Karpas-422 (cell line): ENCODE data around the gene MED13L. TPM values are rescaled to one million over a fixed set of nuclear protein-coding genes. Genes with fewer than 3 reads are reported as not detected.

ENCODE experiments used
- DNase-seq: peaks from one replicate; pipeline ENCODE4 v3.0.0-alpha.2; 2015
- H2AFZ ChIP-seq: fragments of 200-600 bp; sonication (generic); 2 replicates; pipeline ENCODE4 v1.6.1; 2014; ENCODE audit warnings: antibody characterized with exemption, low read length, mixed read lengths
- H3K27ac ChIP-seq: fragments of 200-600 bp; sonication (generic); 2 replicates; pipeline ENCODE4 v1.5.1; 2014; ENCODE audit warnings: mild to moderate bottlenecking, low read length, moderate library complexity
- H3K27me3 ChIP-seq: fragments of 200-600 bp; sonication (generic); 2 replicates; pipeline ENCODE4 v1.6.1; 2014; ENCODE audit warnings: low read length, mixed read lengths
- H3K36me3 ChIP-seq: fragments of 200-600 bp; sonication (generic); 2 replicates; pipeline ENCODE4 v1.6.1; 2014; ENCODE audit warnings: low read length, mixed read lengths; ENCODE audit not compliant: insufficient read depth
- H3K4me1 ChIP-seq: fragments of 200-600 bp; sonication (generic); 2 replicates; pipeline ENCODE4 v1.6.1; 2014; ENCODE audit warnings: mild to moderate bottlenecking, low read length, mixed read lengths
- H3K4me2 ChIP-seq: fragments of 200-600 bp; sonication (generic); 2 replicates; pipeline ENCODE4 v1.6.1; 2014; ENCODE audit warnings: low read length, low read depth, mild to moderate bottlenecking; ENCODE audit not compliant: poor library complexity, severe bottlenecking
- H3K4me3 ChIP-seq: fragments of 200-600 bp; sonication (generic); 2 replicates; pipeline ENCODE4 v1.5.1; 2014; ENCODE audit warnings: mild to moderate bottlenecking, antibody characterized with exemption, low read length, mixed read lengths
- H3K79me2 ChIP-seq: fragments of 200-600 bp; sonication (generic); 2 replicates; pipeline ENCODE4 v1.6.1; 2014; ENCODE audit warnings: mild to moderate bottlenecking, low read length, mixed read lengths
- H3K9ac ChIP-seq: fragments of 200-600 bp; sonication (generic); 2 replicates; pipeline ENCODE4 v1.6.0; 2014; ENCODE audit warnings: low read length
- H3K9me2 ChIP-seq: fragments of 200-600 bp; sonication (generic), shearing (Covaris generic); replicated peaks from 2 replicates; pipeline ENCODE4 v1.6.0; 2014; ENCODE audit warnings: mild to moderate bottlenecking, low read length, moderate library complexity; ENCODE audit not compliant: insufficient read depth
- H3K9me3 ChIP-seq: fragments of 300-700, 200-600 bp; sonication (generic); 2 replicates; pipeline ENCODE4 v1.6.1; 2014; ENCODE audit warnings: low read length, mixed read lengths
- H4K20me1 ChIP-seq: fragments of 200-600 bp; sonication (generic); 2 replicates; pipeline ENCODE4 v1.6.1; 2014; ENCODE audit warnings: mild to moderate bottlenecking, antibody characterized with exemption, low read length, low read depth; ENCODE audit not compliant: insufficient read depth
- total RNA-seq: library from RNA; depleted of rRNA; stranded (reverse); fragments of >200 nt; shearing (Covaris generic); gene quantifications from 2 replicates; pipeline ENCODE4 v1.2.3, GENCODE V29; 2014; ENCODE audit warnings: low replicate concordance

Gene MED13L
- total RNA-seq, 1 experiment from 2014 or later = 37.5 TPM

GRCh38 chr12:116064493-116064892 lies 213.0 kb downstream of the MED13L start:
- no peak for DNase-seq
- Histone ChIP-seq H3K9me3 (no peaks in the 10 kb centered on the region), H3K4me3 (no peak overlapping the region), H3K27ac (no peak overlapping the region), H3K4me1 (peaks cover 5% of the 10 kb centered on the region), H2AFZ (no peak overlapping the region), H3K9ac (no peak overlapping the region), H3K36me3 (no peaks in the 10 kb centered on the region), H3K4me2 (no peak overlapping the region), H3K27me3 (no peaks in the 10 kb centered on the region), H3K79me2 (no peaks in the 10 kb centered on the region), H3K9me2 (no peaks in the 10 kb centered on the region), H4K20me1 (0 out of 2 replicates have a peak, but pooled peaks cover 15% of the 10 kb centered on the region)

GRCh38 chr12:116062698-116063097 lies 214.8 kb downstream of the MED13L start:
- Histone ChIP-seq H3K9me3 (no peaks in the 10 kb centered on the region), H3K27me3 (no peaks in the 10 kb centered on the region), H3K4me2 (no peak overlapping the region), H4K20me1 (0 out of 2 replicates have a peak, but pooled peaks cover 6% of the 10 kb centered on the region), H3K79me2 (no peaks in the 10 kb centered on the region), H3K9me2 (no peaks in the 10 kb centered on the region), H3K4me1 (peaks cover 5% of the 10 kb centered on the region), H3K27ac (no peak overlapping the region), H3K4me3 (no peak overlapping the region), H2AFZ (no peak overlapping the region), H3K36me3 (no peaks in the 10 kb centered on the region), H3K9ac (no peak overlapping the region)
- no peak for DNase-seq

- H3K4me1 ChIP-seq = peaks cover 5% of the 10 kb centered on the region
- H4K20me1 ChIP-seq = peaks cover 20% of the 10 kb centered on the region; the same call in 1 of the 2 replicates
- DNase-seq = no peak
- no peaks in the 10 kb centered on the region for H3K9me3 ChIP-seq
- no peaks in the 10 kb centered on the region for H3K79me2 ChIP-seq
- H3K36me3 ChIP-seq = no peaks in the 10 kb centered on the region
- no peak overlapping the region for H3K27ac ChIP-seq
- no peak overlapping the region for H3K4me2 ChIP-seq
- H3K27me3 ChIP-seq = no peaks in the 10 kb centered on the region
- H3K9ac ChIP-seq = no peak overlapping the region
- H3K9me2 ChIP-seq = no peaks in the 10 kb centered on the region
- no peak overlapping the region for H3K4me3 ChIP-seq
- no peak overlapping the region for H2AFZ ChIP-seq
These were observed 216.7 kb downstream of the MED13L start for GRCh38 chr12:116060764-116061163.

- H3K4me2 ChIP-seq = no peak overlapping the region
- H3K9me3 ChIP-seq = no peaks in the 10 kb centered on the region
- no peak overlapping the region for H3K4me3 ChIP-seq
- no peaks in the 10 kb centered on the region for H3K79me2 ChIP-seq
- H3K9me2 ChIP-seq = no peaks in the 10 kb centered on the region
- no peak overlapping the region for H3K9ac ChIP-seq
- DNase-seq = no peak
- H2AFZ ChIP-seq = no peak overlapping the region
- H3K27ac ChIP-seq = no peak overlapping the region
- H3K36me3 ChIP-seq = no peaks in the 10 kb centered on the region
- peaks cover 5% of the 10 kb centered on the region for H3K4me1 ChIP-seq
- no peaks in the 10 kb centered on the region for H3K27me3 ChIP-seq
- peaks cover 26% of the 10 kb centered on the region; the same call in 1 of the 2 replicates for H4K20me1 ChIP-seq
These were observed 217.6 kb downstream of the MED13L start for GRCh38 chr12:116059904-116060303.

DNA sequence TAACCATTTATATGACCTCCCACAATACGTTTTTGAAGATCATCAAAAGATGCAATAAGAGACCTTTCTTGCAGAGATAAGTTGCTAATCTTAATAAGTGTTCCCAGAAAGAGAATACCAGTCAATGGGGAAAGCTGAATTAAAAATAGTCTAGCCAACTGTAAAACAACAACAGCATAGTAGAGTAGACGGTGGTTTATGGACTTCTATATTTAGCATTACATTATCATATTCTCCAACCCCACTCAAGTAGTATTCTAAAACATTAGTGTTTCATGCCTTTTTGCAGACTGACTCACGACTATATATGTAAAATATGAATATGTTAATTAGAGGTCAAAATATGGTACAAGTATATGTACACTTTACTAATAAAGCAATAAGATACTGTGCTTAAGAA lies 218.9 kb downstream of the MED13L start:
- Histone ChIP-seq H3K4me3 (no peak overlapping the region), H2AFZ (no peak overlapping the region), H3K36me3 (no peaks in the 10 kb centered on the region), H3K27me3 (no peaks in the 10 kb centered on the region), H4K20me1 (peaks cover 30% of the 10 kb centered on the region), H3K4me2 (no peak overlapping the region), H3K79me2 (no peaks in the 10 kb centered on the region), H3K4me1 (peaks cover 5% of the 10 kb centered on the region), H3K27ac (no peak overlapping the region), H3K9ac (no peak overlapping the region), H3K9me2 (no peaks in the 10 kb centered on the region), H3K9me3 (no peaks in the 10 kb centered on the region)
- no peak for DNase-seq

DNA sequence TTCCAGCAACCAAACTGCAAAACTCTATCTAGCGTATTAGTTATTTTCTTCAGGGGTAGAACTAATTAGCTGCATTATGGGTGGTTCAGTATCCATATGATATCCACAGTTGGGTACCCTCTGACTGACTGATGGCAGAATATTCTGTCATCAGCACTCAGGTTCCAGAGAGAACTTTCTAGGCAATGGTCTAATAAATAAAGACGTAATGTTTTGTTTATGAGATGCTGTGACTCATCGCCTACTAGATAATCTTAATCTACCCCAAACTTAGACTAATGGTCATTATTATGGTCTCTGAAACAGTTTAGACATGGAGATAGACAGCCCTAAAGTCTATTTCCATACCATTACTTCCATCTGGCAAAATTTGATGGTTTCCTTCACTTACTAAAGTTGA lies 220.1 kb downstream of the MED13L start:
- H3K9me2 ChIP-seq = no peaks in the 10 kb centered on the region
- H3K4me3 ChIP-seq = no peak overlapping the region
- no peak overlapping the region for H3K9ac ChIP-seq
- H3K36me3 ChIP-seq = no peaks in the 10 kb centered on the region
- no peak overlapping the region for H2AFZ ChIP-seq
- no peak overlapping the region for H3K27ac ChIP-seq
- no peaks in the 10 kb centered on the region for H3K9me3 ChIP-seq
- H3K4me2 ChIP-seq = no peak overlapping the region
- H4K20me1 ChIP-seq = peaks cover 40% of the 10 kb centered on the region
- no peak for DNase-seq
- no peaks in the 10 kb centered on the region for H3K79me2 ChIP-seq
- H3K27me3 ChIP-seq = no peaks in the 10 kb centered on the region
- H3K4me1 ChIP-seq = peaks cover 5% of the 10 kb centered on the region

GRCh38 chr12:116055895-116056607 lies 221.4 kb downstream of the MED13L start:
- Histone ChIP-seq H3K27me3 (no peaks in the 10 kb centered on the region), H3K79me2 (no peaks in the 10 kb centered on the region), H3K27ac (no peak overlapping the region), H3K9ac (no peak overlapping the region), H3K36me3 (no peaks in the 10 kb centered on the region), H3K9me3 (no peaks in the 10 kb centered on the region), H2AFZ (no peak overlapping the region), H4K20me1 (peaks cover 43% of the 10 kb centered on the region), H3K4me2 (no peak overlapping the region), H3K4me1 (peaks cover 5% of the 10 kb centered on the region), H3K9me2 (no peaks in the 10 kb centered on the region), H3K4me3 (no peak overlapping the region)
- no peak for DNase-seq

- Histone ChIP-seq H3K4me1 (no peaks in the 10 kb centered on the region), H3K27ac (no peak overlapping the region), H2AFZ (no peak overlapping the region), H3K9me3 (no peaks in the 10 kb centered on the region), H3K79me2 (no peaks in the 10 kb centered on the region), H3K9me2 (no peaks in the 10 kb centered on the region), H3K9ac (no peak overlapping the region), H3K36me3 (no peaks in the 10 kb centered on the region), H3K4me3 (no peak overlapping the region), H4K20me1 (peaks cover 43% of the 10 kb centered on the region), H3K27me3 (no peaks in the 10 kb centered on the region), H3K4me2 (no peak overlapping the region)
- DNase-seq = no peak
These were observed 223.2 kb downstream of the MED13L start for GRCh38 chr12:116054280-116054679.
